ENCODE results near the gene DHH. TPM values are rescaled to one million over a fixed set of nuclear protein-coding genes. Genes with fewer than 3 reads are reported as not detected.

Gene DHH
- total and polyA plus RNA-seq, 4 donors: 1.3 to 8.1 (median 5.1) TPM

GRCh38 chr12:49060237-49061156, 34.1 kb downstream of the DHH start, which contains the start of gene KMT2D:
TSS of gene KMT2D (minus strand) at chr12:49060794. CDS start at chr12:49055324, 5,470 bp downstream.
- peaks cover 37% of the 10 kb centered on the region for H3K4me1 ChIP-seq (ENCODE audit: control insufficient read depth, insufficient read depth, low read length)
- peak within 1 kb of the TSS; percentile 99 for H3K4me3 ChIP-seq (ENCODE audit: low read depth, low read length)
- peaks cover 2% of the 10 kb centered on the region for H3K36me3 ChIP-seq (ENCODE audit: control insufficient read depth, insufficient read depth, low read length)

DNA sequence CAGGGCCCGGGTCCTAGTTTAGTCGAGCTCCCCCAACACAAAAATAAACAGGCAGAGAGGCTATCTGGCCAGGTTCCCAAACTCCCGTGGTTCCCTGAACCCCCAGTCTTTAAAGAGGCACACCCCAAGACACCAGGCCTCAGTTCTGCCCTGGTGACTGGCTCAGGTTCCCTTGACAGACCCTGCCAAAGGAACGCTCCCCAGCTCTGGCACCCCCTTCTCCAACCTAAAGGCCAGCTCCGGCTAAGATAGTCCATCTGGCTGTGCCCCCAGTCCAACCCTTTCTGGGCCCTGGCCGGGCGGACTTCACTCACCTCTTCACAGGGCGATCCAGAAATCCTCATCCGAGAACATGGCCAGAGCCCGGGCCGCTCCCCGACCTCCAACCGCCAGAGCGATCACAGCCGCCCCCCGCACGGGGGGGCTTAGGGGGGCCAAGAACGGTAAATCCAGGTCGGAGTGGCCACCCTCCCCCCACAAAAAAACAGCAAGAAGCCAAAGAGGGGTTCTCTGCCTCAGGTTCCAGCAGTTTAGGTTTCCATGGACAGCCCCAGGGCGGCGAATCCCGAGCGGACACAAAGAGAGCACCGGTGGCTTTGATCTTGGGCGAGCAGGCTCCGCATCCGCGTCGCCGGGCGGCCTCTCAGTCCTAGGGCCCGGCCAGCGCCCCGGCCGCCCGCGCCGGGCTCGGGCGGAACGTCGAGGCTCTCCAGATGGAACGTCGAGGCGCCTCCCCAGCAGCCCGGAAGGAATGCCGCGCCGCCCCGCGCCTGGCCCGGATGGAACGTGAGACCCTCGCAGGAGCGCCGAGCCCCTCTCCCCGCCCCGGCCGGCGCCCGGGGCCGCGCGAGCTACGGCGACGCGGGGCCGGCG, 35.1 kb downstream of the DHH start:
- H3K4me1 ChIP-seq (ENCODE audit: control insufficient read depth, insufficient read depth, low read length): peaks cover 40% of the 10 kb centered on the region
- under 1% methylated on average over 70 of the region's 70 CpGs for WGBS (ENCODE audit: insufficient coverage)

More at GRCh38 chr12:49060237-49061156, 34.1 kb downstream of the DHH start, which contains the start of gene KMT2D:
- peak within 1 kb of the TSS; percentile 99 for H3K27ac ChIP-seq (ENCODE audit: low read depth, low read length)
- peak; percentile 88 to 99 (median 94) for DNase-seq (ENCODE audit: low read depth in 4 of 6, low spot score in 6 of 6)
- under 1% methylated on average over 71 of the region's 74 CpGs for WGBS (ENCODE audit: insufficient coverage)
- H3K9me3 ChIP-seq (ENCODE audit: control insufficient read depth, insufficient read depth, low read length): no peaks in the 10 kb centered on the region
- H3K27me3 ChIP-seq (ENCODE audit: control insufficient read depth, insufficient read depth, low read length): no peaks in the 10 kb centered on the region

GRCh38 chr12:49059045-49059298, 35.6 kb downstream of the DHH start:
- no peaks in the 10 kb centered on the region for H3K27me3 ChIP-seq (ENCODE audit: control insufficient read depth, insufficient read depth, low read length)
- peak overlapping the region; percentile 99 for H3K4me3 ChIP-seq (ENCODE audit: low read depth, low read length)
- 0% methylated on average over 1 of the region's 1 CpG for WGBS (ENCODE audit: insufficient coverage)
- H3K4me1 ChIP-seq (ENCODE audit: control insufficient read depth, insufficient read depth, low read length): peaks cover 40% of the 10 kb centered on the region
- no peak for DNase-seq (ENCODE audit: low read depth in 4 of 6, low spot score in 6 of 6)
- peaks cover 9% of the 10 kb centered on the region for H3K36me3 ChIP-seq (ENCODE audit: control insufficient read depth, insufficient read depth, low read length)
- peak overlapping the region; percentile 60 for H3K27ac ChIP-seq (ENCODE audit: low read depth, low read length)
- H3K9me3 ChIP-seq (ENCODE audit: control insufficient read depth, insufficient read depth, low read length): no peaks in the 10 kb centered on the region

More for the DNA sequence above, 35.1 kb downstream of the DHH start:
- Histone ChIP-seq H3K27ac (ENCODE audit: low read depth, low read length) (peak overlapping the region; percentile 99), H3K9me3 (ENCODE audit: control insufficient read depth, insufficient read depth, low read length) (no peaks in the 10 kb centered on the region), H3K27me3 (ENCODE audit: control insufficient read depth, insufficient read depth, low read length) (no peaks in the 10 kb centered on the region), H3K36me3 (ENCODE audit: control insufficient read depth, insufficient read depth, low read length) (peaks cover 4% of the 10 kb centered on the region), H3K4me3 (ENCODE audit: low read depth, low read length) (peak overlapping the region; percentile 99)
- DNase-seq (ENCODE audit: low read depth in 4 of 6, low spot score in 6 of 6): peak in 1 of 6 donors; percentile 29

- H3K36me3 ChIP-seq (ENCODE audit: control insufficient read depth, insufficient read depth, low read length): peaks cover 14% of the 10 kb centered on the region
- H3K4me1 ChIP-seq (ENCODE audit: control insufficient read depth, insufficient read depth, low read length): peaks cover 40% of the 10 kb centered on the region
- H3K27me3 ChIP-seq (ENCODE audit: control insufficient read depth, insufficient read depth, low read length): no peaks in the 10 kb centered on the region
- peak overlapping the region; percentile 99 for H3K4me3 ChIP-seq (ENCODE audit: low read depth, low read length)
- no peaks in the 10 kb centered on the region for H3K9me3 ChIP-seq (ENCODE audit: control insufficient read depth, insufficient read depth, low read length)
- DNase-seq (ENCODE audit: low read depth in 4 of 6, low spot score in 6 of 6): no peak
- H3K27ac ChIP-seq (ENCODE audit: low read depth, low read length): no peak overlapping the region
- WGBS (ENCODE audit: insufficient coverage): 8% methylated on average over 4 of the region's 5 CpGs
These were observed 36.1 kb downstream of the DHH start for GRCh38 chr12:49058366-49059044.

DNA sequence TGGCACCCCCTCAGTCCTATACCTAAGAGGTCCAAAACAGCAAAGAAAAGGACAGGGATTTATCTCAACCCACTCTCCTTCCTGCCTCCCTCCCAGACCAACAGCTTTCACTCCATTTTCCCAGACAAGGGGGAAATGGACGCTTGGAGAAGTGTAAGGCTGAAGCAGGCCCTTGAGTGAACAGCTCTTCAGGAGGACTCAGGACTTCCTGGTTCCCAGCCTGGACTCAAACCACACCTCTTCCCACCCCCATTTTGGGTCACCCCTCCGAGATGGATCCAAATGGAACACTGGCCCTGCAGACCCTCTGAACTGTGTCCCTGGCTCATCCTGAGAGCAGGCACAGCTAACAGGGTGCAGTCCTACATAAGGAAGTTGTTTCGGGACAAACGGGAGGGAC, 36.7 kb downstream of the DHH start:
- H3K36me3 ChIP-seq (ENCODE audit: control insufficient read depth, insufficient read depth, low read length): peaks cover 20% of the 10 kb centered on the region
- 25% methylated on average over 3 of the region's 4 CpGs for WGBS (ENCODE audit: insufficient coverage)
- no peak for DNase-seq (ENCODE audit: low read depth in 4 of 6, low spot score in 6 of 6)
- no peaks in the 10 kb centered on the region for H3K27me3 ChIP-seq (ENCODE audit: control insufficient read depth, insufficient read depth, low read length)
- peaks cover 40% of the 10 kb centered on the region for H3K4me1 ChIP-seq (ENCODE audit: control insufficient read depth, insufficient read depth, low read length)
- H3K27ac ChIP-seq (ENCODE audit: low read depth, low read length): no peak overlapping the region
- H3K4me3 ChIP-seq (ENCODE audit: low read depth, low read length): peak overlapping the region; percentile 99
- no peaks in the 10 kb centered on the region for H3K9me3 ChIP-seq (ENCODE audit: control insufficient read depth, insufficient read depth, low read length)

DNA sequence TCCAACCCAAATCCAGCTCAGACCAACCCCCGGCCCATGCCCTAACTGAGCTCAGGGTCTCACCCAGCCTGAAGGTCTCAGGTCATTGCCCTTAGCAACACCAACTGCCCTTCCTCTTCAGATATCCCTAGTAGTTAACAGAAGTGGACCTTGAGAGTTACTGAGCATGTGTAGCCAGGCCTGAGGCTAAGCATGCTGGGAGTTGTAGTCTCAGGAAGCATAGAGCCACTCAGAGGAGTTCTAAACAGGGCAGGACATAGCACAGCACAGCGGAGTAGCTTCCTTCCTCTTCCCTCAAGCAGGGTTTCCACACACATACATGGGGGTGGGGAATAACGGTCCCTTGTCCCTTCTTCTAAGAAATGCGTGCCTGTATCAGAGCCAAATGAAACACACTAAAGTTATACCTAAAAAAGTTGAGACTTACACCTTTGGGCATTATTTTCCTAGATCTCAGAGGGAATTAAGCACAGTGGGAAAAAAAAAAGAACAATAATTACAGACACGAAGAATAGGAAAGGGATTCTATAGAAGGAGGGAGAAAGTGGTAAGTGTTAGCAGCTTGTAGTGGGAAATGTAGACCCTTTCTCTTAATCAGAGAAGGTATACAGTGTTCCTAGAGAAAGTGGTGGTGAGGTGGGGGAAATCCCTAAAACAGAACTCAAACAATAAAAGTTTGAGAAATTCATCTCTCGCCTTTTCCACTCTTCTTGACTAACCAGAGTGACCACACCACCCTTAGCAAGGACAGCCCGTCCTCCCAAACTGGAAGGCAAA, 38.4 kb downstream of the DHH start:
- Histone ChIP-seq H3K36me3 (ENCODE audit: control insufficient read depth, insufficient read depth, low read length) (peaks cover 38% of the 10 kb centered on the region), H3K4me3 (ENCODE audit: low read depth, low read length) (no peak overlapping the region), H3K9me3 (ENCODE audit: control insufficient read depth, insufficient read depth, low read length) (no peaks in the 10 kb centered on the region), H3K4me1 (ENCODE audit: control insufficient read depth, insufficient read depth, low read length) (peaks cover 40% of the 10 kb centered on the region), H3K27me3 (ENCODE audit: control insufficient read depth, insufficient read depth, low read length) (no peaks in the 10 kb centered on the region), H3K27ac (ENCODE audit: low read depth, low read length) (no peak overlapping the region)
- 74% methylated on average over 3 of the region's 7 CpGs for WGBS (ENCODE audit: insufficient coverage)
- peak in 3 of 6 donors; percentile 10 to 80 (median 68) for DNase-seq (ENCODE audit: low read depth in 4 of 6, low spot score in 6 of 6)

DNA sequence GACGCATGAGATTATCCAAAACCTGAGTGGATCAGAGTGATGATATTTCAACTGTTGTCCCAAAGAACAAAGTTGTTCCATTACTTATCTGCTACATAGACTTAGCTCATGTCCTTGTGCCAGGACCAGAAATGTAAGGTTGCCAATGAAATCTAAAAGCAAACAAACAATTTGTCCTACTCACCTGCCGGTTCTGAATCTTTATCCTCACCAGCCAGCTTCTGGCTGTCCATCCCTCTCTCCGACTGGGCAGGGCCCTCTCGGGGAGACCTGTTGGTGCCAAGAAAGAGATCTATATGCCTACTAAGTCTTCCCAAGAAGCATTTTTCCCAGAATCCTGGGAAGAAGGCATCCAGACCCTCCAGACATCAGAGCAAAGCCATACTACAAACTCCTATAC, 39.5 kb downstream of the DHH start:
- Histone ChIP-seq H3K36me3 (ENCODE audit: control insufficient read depth, insufficient read depth, low read length) (peaks cover 48% of the 10 kb centered on the region), H3K4me3 (ENCODE audit: low read depth, low read length) (no peak overlapping the region), H3K4me1 (ENCODE audit: control insufficient read depth, insufficient read depth, low read length) (peaks cover 35% of the 10 kb centered on the region), H3K27me3 (ENCODE audit: control insufficient read depth, insufficient read depth, low read length) (no peaks in the 10 kb centered on the region), H3K27ac (ENCODE audit: low read depth, low read length) (no peak overlapping the region), H3K9me3 (ENCODE audit: control insufficient read depth, insufficient read depth, low read length) (no peaks in the 10 kb centered on the region)
- DNase-seq (ENCODE audit: low read depth in 4 of 6, low spot score in 6 of 6): no peak
- 81% methylated on average over 3 of the region's 4 CpGs for WGBS (ENCODE audit: insufficient coverage)

GRCh38 chr12:49054524-49054923, 40.1 kb downstream of the DHH start:
- Histone ChIP-seq H3K4me3 (ENCODE audit: low read depth, low read length) (no peak overlapping the region), H3K27ac (ENCODE audit: low read depth, low read length) (no peak overlapping the region), H3K9me3 (ENCODE audit: control insufficient read depth, insufficient read depth, low read length) (no peaks in the 10 kb centered on the region), H3K36me3 (ENCODE audit: control insufficient read depth, insufficient read depth, low read length) (peaks cover 54% of the 10 kb centered on the region), H3K4me1 (ENCODE audit: control insufficient read depth, insufficient read depth, low read length) (peaks cover 35% of the 10 kb centered on the region), H3K27me3 (ENCODE audit: control insufficient read depth, insufficient read depth, low read length) (no peaks in the 10 kb centered on the region)
- 97% methylated on average over 10 of the region's 10 CpGs for WGBS (ENCODE audit: insufficient coverage)
- DNase-seq (ENCODE audit: low read depth in 4 of 6, low spot score in 6 of 6): no peak

DNA sequence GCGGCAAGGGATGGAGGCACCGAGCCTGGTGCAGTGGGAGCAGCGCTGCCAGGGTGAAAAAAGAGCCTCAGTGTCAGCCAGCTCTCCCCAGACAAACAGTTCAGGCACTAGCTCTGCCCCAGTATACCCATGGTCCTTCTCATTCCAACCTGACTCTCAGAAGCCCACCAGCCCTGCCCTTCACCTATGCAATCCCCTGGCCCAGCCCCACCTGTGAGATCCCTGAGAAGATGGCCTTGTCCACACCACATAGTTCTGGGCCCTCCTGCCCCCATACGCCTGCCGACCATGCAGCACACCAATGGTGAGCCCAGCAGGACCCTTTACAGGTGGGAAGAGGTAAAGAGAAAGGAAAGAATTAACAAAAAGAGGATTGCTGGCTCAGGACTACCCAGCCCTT, 40.5 kb downstream of the DHH start:
- Histone ChIP-seq H3K27ac (ENCODE audit: low read depth, low read length) (no peak overlapping the region), H3K27me3 (ENCODE audit: control insufficient read depth, insufficient read depth, low read length) (no peaks in the 10 kb centered on the region), H3K4me3 (ENCODE audit: low read depth, low read length) (no peak overlapping the region), H3K9me3 (ENCODE audit: control insufficient read depth, insufficient read depth, low read length) (no peaks in the 10 kb centered on the region), H3K36me3 (ENCODE audit: control insufficient read depth, insufficient read depth, low read length) (peaks cover 58% of the 10 kb centered on the region), H3K4me1 (ENCODE audit: control insufficient read depth, insufficient read depth, low read length) (peaks cover 31% of the 10 kb centered on the region)
- WGBS (ENCODE audit: insufficient coverage): 97% methylated on average over 3 of the region's 5 CpGs
- DNase-seq (ENCODE audit: low read depth in 4 of 6, low spot score in 6 of 6): no peak

Data from spinal cord (tissue), 10 donors.